Myocyte (in vitro differentiated cells): ENCODE results near the gene C2CD4C. TPM values are rescaled to one million over a fixed set of nuclear protein-coding genes. Genes with fewer than 3 reads are reported as not detected.
"Not testable (repeated sequence)": the region's sequence is repeated elsewhere in the genome, so short reads cannot be mapped to it uniquely, and the experiment has no call there.

Experiments used
- DNase-seq: peaks from one replicate; pipeline ENCODE4 v3.0.0-alpha.2; 2012; ENCODE audit warnings: low read depth
- polyA plus RNA-seq: library from polyadenylated mRNA; unstranded; fragments of >200 nt; gene quantifications from one replicate; pipeline ENCODE4 v1.2.1, GENCODE V29; 2012; ENCODE audit warnings: missing spikeins
- total RNA-seq: library from RNA; depleted of rRNA; stranded (reverse); fragments of >200 nt; gene quantifications from 2 replicates; pipeline ENCODE4 v1.2.3, GENCODE V29; 2014

C2CD4C gene
- total RNA-seq: 0.11 and 0.16 TPM in 2 replicates
- polyA plus RNA-seq: 0.34 TPM

GRCh38 chr19:408902-409515 lies at the start of gene C2CD4C:
TSS of gene C2CD4C (minus strand) at chr19:409147. CDS start at chr19:408361, 786 bp downstream.
- no peak for DNase-seq

GRCh38 chr19:458091-459042 lies 49.4 kb upstream of the C2CD4C start:
- no peak for DNase-seq

- DNase-seq: no peak
Observed at GRCh38 chr19:457636-458035, 48.7 kb upstream of the C2CD4C start.

DNA sequence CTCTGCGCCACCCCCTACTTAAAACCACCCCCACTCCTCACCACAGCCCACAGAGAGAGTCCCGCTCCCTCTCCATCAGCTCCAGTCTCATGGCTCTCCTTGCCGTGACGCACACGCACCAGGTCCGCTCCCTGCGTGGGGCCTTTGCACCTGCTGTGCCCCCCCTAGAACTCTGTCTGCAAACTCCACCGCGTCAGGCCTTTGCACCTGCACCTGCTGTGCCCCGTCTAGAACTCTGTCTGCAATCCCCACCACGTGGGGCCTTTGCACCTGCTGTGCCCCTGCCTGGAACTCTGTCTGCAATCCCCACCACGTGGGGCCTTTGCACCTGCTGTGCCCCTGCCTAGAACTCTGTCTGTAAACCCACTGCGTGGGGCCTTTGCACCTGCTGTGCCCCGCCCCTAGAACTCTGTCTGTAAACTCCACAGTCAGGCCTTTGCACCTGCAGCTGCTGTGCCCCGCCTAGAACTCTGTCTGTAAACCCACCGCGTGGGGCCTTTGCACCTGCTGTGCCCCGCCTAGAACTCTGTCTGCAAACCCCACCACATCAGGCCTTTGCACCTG lies 47.7 kb upstream of the C2CD4C start:
- peak; percentile 47 for DNase-seq

GRCh38 chr19:455851-456546 lies 47.1 kb upstream of the C2CD4C start:
- no peak for DNase-seq

DNA sequence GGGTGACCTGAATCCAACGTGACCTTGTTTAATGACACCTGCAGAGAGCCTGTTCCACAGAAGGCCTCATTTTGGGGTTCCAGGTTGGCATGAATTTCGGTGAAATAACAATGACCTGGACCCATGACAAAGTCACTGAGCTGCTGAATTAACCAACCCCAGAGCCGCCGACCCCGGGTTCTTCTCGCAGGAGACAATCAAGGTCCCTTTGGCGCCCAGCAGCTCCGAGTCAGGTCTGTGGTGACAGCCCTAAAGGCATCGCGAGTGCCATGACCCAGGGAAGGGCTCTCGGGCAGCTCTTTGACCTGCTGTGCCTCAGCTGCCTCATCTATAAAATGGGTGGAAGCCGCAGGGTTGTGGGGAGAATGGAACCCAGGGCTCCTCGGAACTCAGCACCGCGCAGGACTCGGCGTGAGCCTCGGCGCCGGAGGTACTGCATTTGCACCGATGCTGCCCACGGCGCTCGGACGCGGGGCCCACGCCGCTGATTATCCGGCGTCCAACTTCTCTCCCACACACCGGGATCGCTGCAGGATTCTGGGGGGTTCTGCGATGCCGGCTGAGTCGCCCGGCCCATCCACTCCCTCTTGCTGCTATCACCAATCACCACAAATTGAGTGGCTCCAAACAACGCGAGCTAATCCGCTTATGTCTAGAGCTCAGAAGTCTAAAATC lies 46.2 kb upstream of the C2CD4C start:
- no peak for DNase-seq

DNA sequence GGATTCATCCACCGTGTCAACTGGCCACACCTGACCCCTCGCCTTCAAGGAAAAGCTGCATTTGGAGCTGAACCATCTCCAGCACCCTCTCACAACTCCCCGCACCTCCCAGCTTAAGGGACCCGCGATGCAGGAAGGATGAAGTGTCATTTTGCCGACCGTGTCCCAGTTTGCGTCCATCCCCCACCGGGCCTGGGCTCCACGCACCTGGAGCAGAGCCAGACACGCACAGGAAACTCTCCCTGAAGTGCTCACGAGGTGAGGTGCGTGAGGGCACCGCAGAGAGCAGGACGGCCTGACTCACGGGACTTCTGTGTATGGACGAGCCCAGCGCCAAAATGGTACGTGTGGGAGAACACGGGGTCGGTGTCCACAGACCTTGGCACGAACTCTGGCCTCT lies 44.7 kb upstream of the C2CD4C start:
- no peak for DNase-seq

DNA sequence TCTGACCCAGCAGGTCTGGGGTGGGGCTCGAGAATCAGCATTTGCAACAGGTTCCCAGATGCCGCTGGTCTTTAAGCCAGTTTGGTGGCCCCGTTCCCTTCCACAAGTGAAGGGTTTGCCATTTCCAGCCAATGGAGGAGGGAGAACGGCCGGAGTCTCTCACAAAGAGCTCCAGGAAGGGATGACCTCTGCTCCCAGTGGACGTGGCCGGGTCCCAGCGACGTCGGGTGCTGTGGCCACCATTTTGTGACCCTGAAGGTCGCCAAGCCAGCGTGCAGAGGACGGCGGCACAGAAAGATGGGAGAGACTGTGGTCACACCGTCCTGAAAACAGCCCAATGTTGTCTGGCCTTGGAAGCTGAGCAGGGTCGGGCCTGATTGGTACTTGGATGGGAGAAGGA lies 43.9 kb upstream of the C2CD4C start:
- DNase-seq: no peak

- DNase-seq: not testable (repeated sequence)
Observed at GRCh38 chr19:450912-451481, 42.0 kb upstream of the C2CD4C start.

- DNase-seq: no peak
Observed at GRCh38 chr19:449916-450315, 41.0 kb upstream of the C2CD4C start.

GRCh38 chr19:447816-448560 lies 39.0 kb upstream of the C2CD4C start:
- no peak for DNase-seq

GRCh38 chr19:447064-447426 lies 38.1 kb upstream of the C2CD4C start:
- DNase-seq: no peak

DNA sequence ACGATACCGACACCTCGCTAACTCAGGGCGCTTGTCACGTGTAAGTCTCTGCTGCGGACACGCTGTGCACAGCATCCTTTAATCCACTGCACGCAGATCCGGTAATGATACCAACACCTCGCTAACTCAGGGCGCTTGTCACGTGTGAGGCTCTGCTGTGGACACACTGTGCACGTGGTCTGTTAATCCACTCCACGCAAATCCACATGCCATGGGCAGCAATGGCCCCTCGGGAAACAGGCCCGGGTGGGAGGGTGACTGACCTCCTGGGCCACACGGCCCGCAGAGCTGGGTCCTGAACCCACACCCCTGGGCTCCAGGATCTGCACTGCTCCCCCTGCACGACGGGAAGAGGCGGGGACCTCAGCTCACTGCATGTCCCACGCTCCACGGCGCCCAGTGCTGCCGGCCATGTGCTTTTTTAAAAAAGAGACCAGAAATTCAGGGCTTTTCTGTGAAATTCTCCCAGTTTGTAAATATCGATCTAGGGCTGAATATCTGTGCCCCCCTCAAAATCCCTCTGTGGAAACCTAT lies 35.8 kb upstream of the C2CD4C start:
- no peak for DNase-seq

DNA sequence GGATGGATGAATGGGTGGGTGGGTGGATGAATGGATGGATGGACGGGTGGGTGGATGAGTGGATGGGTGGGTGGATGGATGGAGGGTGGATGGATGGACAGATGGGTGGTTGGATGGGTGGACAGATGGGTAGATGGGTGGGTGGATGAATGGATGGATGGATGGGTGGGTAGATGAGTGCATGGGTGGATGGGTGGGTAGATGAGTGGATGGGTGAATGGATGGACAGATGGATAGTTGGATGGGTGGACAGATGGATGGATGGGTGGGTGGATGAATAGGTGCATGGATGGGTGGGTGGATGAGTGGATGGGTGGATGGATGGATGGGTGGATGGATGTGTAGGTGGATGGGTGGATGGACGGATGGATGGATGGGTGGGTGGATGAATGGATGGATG lies 34.1 kb upstream of the C2CD4C start:
- no peak for DNase-seq

DNA sequence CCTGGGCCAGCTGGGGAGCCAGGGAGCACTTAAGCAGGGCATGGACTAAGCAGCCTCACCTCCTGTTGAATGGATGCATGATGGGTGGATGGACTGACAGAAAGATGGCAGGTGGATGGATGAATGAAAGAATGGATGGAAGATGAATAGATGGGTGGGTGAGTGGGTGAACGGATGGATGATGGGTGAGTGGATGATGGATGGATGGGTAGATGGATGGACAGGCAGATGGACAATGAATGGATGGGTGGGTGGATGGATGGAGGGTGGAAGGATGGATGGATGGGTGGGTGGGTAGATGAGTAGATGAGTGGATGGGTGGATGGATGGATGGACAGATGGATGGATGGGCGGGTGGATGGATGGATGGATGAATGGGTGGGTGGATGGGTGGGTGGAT lies 33.1 kb upstream of the C2CD4C start:
- no peak for DNase-seq

DNA sequence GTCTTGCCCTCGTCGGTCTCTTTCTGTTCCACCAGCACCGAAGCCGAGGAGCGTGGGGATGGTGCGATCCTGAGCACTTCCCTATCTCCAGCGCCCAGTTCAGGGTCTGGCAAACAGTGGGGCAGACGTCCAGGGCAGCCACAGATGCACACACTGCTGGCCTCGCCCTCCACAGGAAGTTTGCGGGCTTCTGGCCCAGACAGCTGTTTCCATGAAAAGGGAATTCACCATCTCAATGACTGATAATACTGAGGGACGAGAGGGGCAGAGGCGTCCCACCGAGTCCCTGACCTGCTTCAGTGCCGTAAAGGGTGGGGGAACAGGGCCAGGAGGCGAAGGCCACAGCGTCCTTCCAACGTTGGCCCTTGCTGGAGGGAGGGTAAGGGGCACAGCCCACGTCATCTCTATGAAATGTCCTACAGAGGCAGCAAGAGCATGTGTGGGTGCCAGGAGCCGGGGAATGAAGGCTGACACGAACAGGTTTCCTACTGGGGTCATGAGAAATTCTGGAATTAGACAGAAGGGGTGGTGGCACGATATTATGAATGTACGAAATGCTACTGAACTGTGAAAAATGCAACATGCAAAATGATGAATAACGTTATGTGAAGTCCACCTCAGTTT lies 32.4 kb upstream of the C2CD4C start:
- peak; percentile 75 for DNase-seq

DNA sequence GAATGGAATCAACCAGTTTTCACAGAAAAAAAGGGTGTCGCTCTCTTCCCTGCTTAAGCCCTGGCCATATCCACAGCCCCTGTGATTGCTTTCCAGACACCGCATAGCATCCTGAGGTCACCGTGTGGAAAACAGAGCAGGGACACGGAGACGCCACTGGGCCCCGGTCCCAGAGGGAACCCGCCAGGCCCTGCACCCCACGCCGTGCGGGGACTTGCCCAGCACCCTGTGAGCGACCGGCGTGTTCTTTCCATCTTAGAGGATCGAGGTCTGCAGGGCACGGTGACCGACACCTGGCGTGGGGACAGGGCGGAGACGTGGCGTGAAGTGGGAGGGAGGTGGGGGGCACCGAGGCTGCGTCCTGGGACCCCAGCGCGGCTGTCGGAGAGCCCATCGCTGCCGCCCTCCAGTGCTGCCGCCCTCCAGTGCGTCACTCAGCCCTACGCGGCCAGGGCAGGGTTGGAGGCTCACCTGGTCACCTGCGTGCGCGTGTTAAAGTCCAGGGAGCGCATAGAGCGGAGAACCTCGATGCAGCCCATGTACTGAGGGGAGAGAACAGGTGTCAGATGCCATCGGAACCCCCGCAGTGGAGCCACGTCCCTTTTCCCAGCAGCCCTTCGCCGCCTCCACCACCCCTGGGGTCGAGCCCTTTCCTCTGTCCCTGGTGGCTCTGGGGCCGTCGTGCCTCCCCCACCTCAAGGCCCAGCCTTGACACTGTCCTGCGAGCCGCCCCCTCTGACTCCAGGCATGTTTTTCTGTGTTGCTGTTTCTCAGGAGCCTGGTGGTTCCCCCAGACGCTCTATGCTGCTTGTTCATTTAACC lies 31.7 kb upstream of the C2CD4C start:
- no peak for DNase-seq

- DNase-seq: no peak
Observed at GRCh38 chr19:439167-439900, 30.4 kb upstream of the C2CD4C start.
